IMR-90 (cell line): ENCODE results near the gene AZU1. TPM values are rescaled to one million over a fixed set of nuclear protein-coding genes. Genes with fewer than 3 reads are reported as not detected.

Source experiments
- ATAC-seq: fragments of 200-7000 bp; cut with Tn5 transposase; 2 replicates; pipeline ENCODE4 v1.9.1; 2020; ENCODE audit warnings: low read depth, mild to moderate bottlenecking, moderate library complexity
- BruUV-seq: library from RNA; stranded (reverse); fragments of 400-500 nt; replicated peaks from 2 replicates; lab custom pipeline; 2021; lab: Mats Ljungman, UMichigan
- CTCF ChIA-PET: fragments of 300-600 bp; formaldehyde crosslinking; extraction: SDS; loops from one replicate; lab custom pipeline; 2021; ENCODE audit warnings: antibody characterized with exemption; lab: Yijun Ruan, JAX
- POLR2A ChIA-PET: fragments of 300-600 bp; sonication (Branson Sonifier 250); formaldehyde crosslinking; loops from one replicate; lab custom pipeline; 2022; ENCODE audit warnings: antibody characterized with exemption; ENCODE audit not compliant: unreplicated experiment; lab: Charles Lee
- DNase-seq: peaks from one replicate; pipeline ENCODE4 v3.0.0; 2013
- H2AFZ ChIP-seq: replicated peaks from 2 replicates; pipeline ENCODE3; 2013; ENCODE audit warnings: low read length, mild to moderate bottlenecking; ENCODE audit not compliant: poor library complexity
- H2AK5ac ChIP-seq: 2 replicates; pipeline ENCODE4 v1.6.1; 2013; ENCODE audit warnings: low read depth, low read length, inconsistent platforms
- H2AK9ac ChIP-seq: replicated peaks from 2 replicates; pipeline ENCODE3; 2013; ENCODE audit warnings: mild to moderate bottlenecking, low read depth, low read length, moderate library complexity; ENCODE audit not compliant: poor library complexity
- H2BK120ac ChIP-seq: 2 replicates; pipeline ENCODE4 v1.6.1; 2013; ENCODE audit warnings: low read depth, low read length, inconsistent platforms
- H2BK15ac ChIP-seq: 3 replicates; pipeline ENCODE4 v1.6.1; 2013; ENCODE audit warnings: low read depth, low read length, inconsistent platforms
- H2BK20ac ChIP-seq: 2 replicates; pipeline ENCODE4 v1.6.1; 2013; ENCODE audit warnings: low read depth, mild to moderate bottlenecking, inconsistent platforms, low read length, moderate library complexity
- H2BK5ac ChIP-seq: 2 replicates; pipeline ENCODE4 v1.6.1; 2013; ENCODE audit warnings: mild to moderate bottlenecking, low read depth, low read length, inconsistent platforms; ENCODE audit not compliant: poor library complexity, severe bottlenecking
- H3K14ac ChIP-seq: replicated peaks from 2 replicates; pipeline ENCODE4 v1.6.1; 2013; ENCODE audit warnings: low read depth, low read length, inconsistent platforms
- H3K18ac ChIP-seq: 2 replicates; pipeline ENCODE4 v1.6.1; 2013; ENCODE audit warnings: low read depth, low read length, control low read depth
- H3K23ac ChIP-seq: 2 replicates; pipeline ENCODE4 v1.6.1; 2013; ENCODE audit warnings: low read depth, low read length, inconsistent platforms
- H3K27ac ChIP-seq: 2 replicates; pipeline ENCODE4 v1.5.1; 2013; ENCODE audit warnings: mild to moderate bottlenecking, control low read depth, low read length; ENCODE audit not compliant: insufficient read depth
- H3K27me3 ChIP-seq: 2 replicates; pipeline ENCODE4 v1.6.1; 2013; ENCODE audit warnings: low read length; ENCODE audit not compliant: control insufficient read depth, insufficient read depth
- H3K36me3 ChIP-seq: 2 replicates; pipeline ENCODE4 v1.6.1; 2013; ENCODE audit warnings: low read length, mixed read lengths; ENCODE audit not compliant: control insufficient read depth, insufficient read depth
- H3K4ac ChIP-seq: 2 replicates; pipeline ENCODE4 v1.6.1; 2013; ENCODE audit warnings: low read depth, low read length, inconsistent platforms
- H3K4me1 ChIP-seq: 2 replicates; pipeline ENCODE4 v1.6.1; 2013; ENCODE audit warnings: low read length, mixed read lengths; ENCODE audit not compliant: control insufficient read depth, insufficient read depth
- H3K4me2 ChIP-seq: 2 replicates; pipeline ENCODE4 v1.6.1; 2013; ENCODE audit warnings: low read depth, mild to moderate bottlenecking, control low read depth, low read length, moderate library complexity
- H3K4me3 ChIP-seq: 2 replicates; pipeline ENCODE4 v1.5.1; 2013; ENCODE audit warnings: low read depth, mild to moderate bottlenecking, control low read depth, low read length, moderate library complexity; ENCODE audit not compliant: insufficient read depth
- H3K56ac ChIP-seq: 2 replicates; pipeline ENCODE4 v1.6.1; 2013; ENCODE audit warnings: low read length, inconsistent platforms; ENCODE audit not compliant: insufficient read depth; ENCODE audit errors: extremely low read depth
- H3K79me1 ChIP-seq, 2 experiments: 2 replicates each; pipeline ENCODE4 v1.6.1; 2013; ENCODE audit warnings: low read length in 2 of 2, inconsistent platforms in 1 of 2, low read depth in 1 of 2
- H3K9ac ChIP-seq: 2 replicates; pipeline ENCODE4 v1.6.1; 2013; ENCODE audit warnings: low read depth, low read length, control low read depth
- H3K9me1 ChIP-seq: 2 replicates; pipeline ENCODE4 v1.6.1; 2013; ENCODE audit warnings: low read length, inconsistent platforms; ENCODE audit not compliant: insufficient read depth
- H3K9me3 ChIP-seq: 2 replicates; pipeline ENCODE4 v1.6.1; 2013; ENCODE audit warnings: low read length; ENCODE audit not compliant: control insufficient read depth, insufficient read depth
- H4K20me1 ChIP-seq: 2 replicates; pipeline ENCODE4 v1.6.1; 2013; ENCODE audit warnings: low read length, inconsistent platforms; ENCODE audit not compliant: insufficient read depth
- H4K5ac ChIP-seq: 2 replicates; pipeline ENCODE4 v1.6.1; 2013; ENCODE audit warnings: mild to moderate bottlenecking, low read depth, low read length, control low read depth
- H4K8ac ChIP-seq, 2 experiments: 2 replicates each; pipeline ENCODE4 v1.6.1; 2013; ENCODE audit warnings: low read depth in 2 of 2, low read length in 2 of 2, control low read depth in 1 of 2, inconsistent platforms in 1 of 2
- H4K91ac ChIP-seq: 2 replicates; pipeline ENCODE4 v1.6.1; 2013; ENCODE audit warnings: low read depth, low read length, inconsistent platforms; ENCODE audit not compliant: insufficient read depth
- BHLHE40 ChIP-seq: fragments of 150-350 bp; IDR thresholded peaks from 2 replicates; pipeline ENCODE4 v1.6.1; 2016; ENCODE audit warnings: mild to moderate bottlenecking, low read depth, low read length
- CEBPB ChIP-seq: IDR thresholded peaks from 2 replicates; pipeline ENCODE4 v1.6.1; 2012; ENCODE audit warnings: low read depth, low read length, improper control_type of control experiment
- CHD1 ChIP-seq: IDR thresholded peaks from 2 replicates; pipeline ENCODE4 v1.6.1; 2012; ENCODE audit warnings: low read depth, low read length, improper control_type of control experiment
- FOS ChIP-seq: fragments of 150-350 bp; IDR thresholded peaks from 2 replicates; pipeline ENCODE4 v1.6.1; 2016; ENCODE audit warnings: low read depth, low read length
- MAFK ChIP-seq: IDR thresholded peaks from 2 replicates; pipeline ENCODE4 v1.6.1; 2012; ENCODE audit warnings: low read depth, low read length, improper control_type of control experiment
- MAZ ChIP-seq: IDR thresholded peaks from 2 replicates; pipeline ENCODE4 v1.6.1; 2012; ENCODE audit warnings: low read depth, mild to moderate bottlenecking, low read length, improper control_type of control experiment, moderate library complexity, borderline replicate concordance
- MXI1 ChIP-seq: IDR thresholded peaks from 2 replicates; pipeline ENCODE4 v1.6.1; 2012; ENCODE audit warnings: low read depth, mild to moderate bottlenecking, low read length, moderate library complexity, borderline replicate concordance
- NFE2L2 ChIP-seq: fragments of 150-350 bp; IDR thresholded peaks from 2 replicates; pipeline ENCODE4 v1.6.1; 2016; ENCODE audit warnings: low read depth, mild to moderate bottlenecking, low read length
- POLR2A ChIP-seq: IDR thresholded peaks from 2 replicates; pipeline ENCODE4 v1.6.1; 2012; ENCODE audit warnings: mild to moderate bottlenecking, low read depth, low read length
- RAD21 ChIP-seq: IDR thresholded peaks from 2 replicates; pipeline ENCODE4 v1.6.1; 2012; ENCODE audit warnings: low read length, improper control_type of control experiment
- RCOR1 ChIP-seq: IDR thresholded peaks from 2 replicates; pipeline ENCODE4 v1.6.1; 2012; ENCODE audit warnings: mild to moderate bottlenecking, low read length, improper control_type of control experiment; ENCODE audit not compliant: insufficient replicate concordance
- RFX5 ChIP-seq: IDR thresholded peaks from 2 replicates; pipeline ENCODE4 v1.8.0; 2012; ENCODE audit warnings: low read depth, mild to moderate bottlenecking, low read length, moderate library complexity
- SMC3 ChIP-seq: fragments of 150-350 bp; IDR thresholded peaks from 2 replicates; pipeline ENCODE4 v1.6.1; 2016; ENCODE audit warnings: low read depth, mild to moderate bottlenecking, antibody characterized with exemption, low read length, moderate library complexity
- WGBS, 2 experiments: methylation state at CpG; one replicate each; pipeline versions ENCODE4 v1.1.5 to v1.1.7; 2013; ENCODE audit warnings: missing lambda C conversion rate in 2 of 2; ENCODE audit not compliant: insufficient read length in 1 of 2; ENCODE audit errors: extremely low coverage in 2 of 2; 5-methylcytosine and 5-hydroxymethylcytosine counted together
- dilution Hi-C: fragments of 300-500 bp; cut with HindIII; formaldehyde crosslinking; loops from one replicate; pipeline ENCODE4 v1.14.3; 2018; ENCODE audit warnings: low sequenced_read_pairs; ENCODE audit not compliant: unreplicated experiment
- in situ Hi-C: fragments of 300-500 bp; cut with MboI; formaldehyde crosslinking; loops from 3 replicates; pipeline ENCODE4 v1.14.3; 2019; ENCODE audit warnings: low sequenced_read_pairs, inconsistent platforms, mixed read lengths
- intact Hi-C: fragments of 100-400 bp; cut with micrococcal nuclease; formaldehyde crosslinking; loops from 2 replicates; pipeline ENCODE4 v1.10.0; 2022
- polyA plus RNA-seq, 3 experiments: library from polyadenylated mRNA; depleted of rRNA; stranded (reverse); fragments of >200 nt; gene quantifications; 2 replicates each; pipeline ENCODE4 v1.2.3, GENCODE V29; 2012; ENCODE audit warnings: low replicate concordance in 1 of 3
- total RNA-seq: library from RNA; depleted of rRNA; stranded (reverse); fragments of >200 nt; gene quantifications from 2 replicates; pipeline ENCODE4 v1.2.3, GENCODE V29; 2012
- TF ChIP-seq, protein P1 (sequence below): conservative IDR thresholded peaks from 2 replicates; pipeline ENCODE4 v1.5.1; 2012; ENCODE audit warnings: mild to moderate bottlenecking, low read depth, low read length, improper control_type of control experiment
- TF ChIP-seq, protein P2 (sequence below): fragments of 150-350 bp; IDR thresholded peaks from 2 replicates; pipeline ENCODE4 v1.6.1; 2016; ENCODE audit warnings: low read depth, mild to moderate bottlenecking, low read length, moderate library complexity, borderline replicate concordance
- TF ChIP-seq, protein P3 (sequence below): fragments of 150-350 bp; IDR thresholded peaks from 2 replicates; pipeline ENCODE4 v1.6.1; 2017; ENCODE audit warnings: mild to moderate bottlenecking, antibody characterized with exemption, low read length, low read depth

AZU1 gene
- total and polyA plus RNA-seq, 2 of the 4 experiments (the other 2 are of a cell fraction): 0.12 TPM; not detected in 1

DNA sequence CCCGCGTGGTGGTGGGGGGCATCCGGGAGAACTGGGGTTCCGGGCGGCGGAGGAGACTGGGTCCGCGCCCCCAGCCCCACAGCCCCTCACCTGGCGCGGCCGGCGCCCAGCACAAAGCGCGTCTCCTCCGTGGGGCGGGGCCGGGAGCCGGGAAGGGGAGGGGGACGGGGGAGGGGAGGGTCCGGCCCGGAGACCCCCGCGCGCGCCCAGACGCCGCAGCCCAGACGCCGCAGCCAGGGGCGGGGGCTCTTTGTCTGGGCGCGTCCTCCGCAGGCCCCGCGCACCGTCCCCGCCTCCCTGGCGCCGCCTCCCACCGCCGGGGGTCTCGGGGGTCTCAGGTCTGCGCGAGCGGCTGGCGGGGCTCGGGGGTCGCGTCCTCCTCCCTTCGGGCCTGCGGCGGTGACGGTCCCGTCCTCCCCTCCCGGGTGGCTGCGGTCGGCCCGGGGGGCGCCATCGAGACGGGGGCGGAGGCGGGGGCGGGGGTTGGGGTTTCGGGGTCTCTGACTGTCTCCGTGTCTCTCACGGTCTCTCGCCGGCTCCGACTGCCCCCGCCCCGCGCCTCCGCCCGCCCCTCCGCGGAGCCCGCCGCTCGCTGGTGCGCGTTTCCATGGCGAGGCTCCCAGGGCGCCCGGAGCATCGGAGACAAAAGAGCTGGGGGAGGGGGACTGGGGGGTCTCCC lies 5.7 kb upstream of the AZU1 start, which contains the start of gene PLPPR3:
Gene PLPPR3 (minus strand): TSS at position 131 of the 679 bp plus-strand sequence. CDS start 396 bp downstream, outside the sequence.
- Histone ChIP-seq H3K9me3 (no peaks in the 10 kb centered on the region), H3K4me3 (peak within 1 kb of the TSS; percentile 54), H3K4ac (no peak within 1 kb of the TSS), H3K36me3 (no peaks in the 10 kb centered on the region), H3K27me3 (peaks cover 2% of the 10 kb centered on the region; the same call in 1 of the 2 replicates), H3K14ac (no peak within 1 kb of the TSS), H2AK9ac (no peak within 1 kb of the TSS), H3K23ac (no peak within 1 kb of the TSS), H3K56ac (no peak within 1 kb of the TSS), H3K4me2 (peak within 1 kb of the TSS; percentile 65), H4K20me1 (no peaks in the 10 kb centered on the region), H2BK5ac (no peak within 1 kb of the TSS), H3K79me1 (no peaks in the 10 kb centered on the region), H2BK120ac (no peak within 1 kb of the TSS), H2BK20ac (no peak within 1 kb of the TSS), H2AK5ac (no peak within 1 kb of the TSS), H3K27ac (no peak within 1 kb of the TSS; the same call in 1 of the 2 replicates), H2AFZ (peak within 1 kb of the TSS; percentile 79), H4K8ac (no peak within 1 kb of the TSS), H4K5ac (no peak within 1 kb of the TSS), H3K4me1 (peaks cover 3% of the 10 kb centered on the region; the same call in 1 of the 2 replicates), H2BK15ac (no peak within 1 kb of the TSS), H3K9me1 (no peaks in the 10 kb centered on the region), H3K18ac (no peak within 1 kb of the TSS; the same call in 1 of the 2 replicates), H4K91ac (no peak within 1 kb of the TSS), H3K9ac (no peak within 1 kb of the TSS)
- dilution Hi-C loops: no loop called here
- no peak for DNase-seq
- ChIA-PET CTCF (no interaction called here), POLR2A (no interaction called here)
- WGBS, 2 experiments: 0% methylated on average over 16 of the region's 86 CpGs; no CpG with 5 or more reads in 1 of the 2 experiments
- TF ChIP-seq MXI1: no peak
- no peak for TF ChIP-seq CEBPB
- TF ChIP-seq, protein P1, sequence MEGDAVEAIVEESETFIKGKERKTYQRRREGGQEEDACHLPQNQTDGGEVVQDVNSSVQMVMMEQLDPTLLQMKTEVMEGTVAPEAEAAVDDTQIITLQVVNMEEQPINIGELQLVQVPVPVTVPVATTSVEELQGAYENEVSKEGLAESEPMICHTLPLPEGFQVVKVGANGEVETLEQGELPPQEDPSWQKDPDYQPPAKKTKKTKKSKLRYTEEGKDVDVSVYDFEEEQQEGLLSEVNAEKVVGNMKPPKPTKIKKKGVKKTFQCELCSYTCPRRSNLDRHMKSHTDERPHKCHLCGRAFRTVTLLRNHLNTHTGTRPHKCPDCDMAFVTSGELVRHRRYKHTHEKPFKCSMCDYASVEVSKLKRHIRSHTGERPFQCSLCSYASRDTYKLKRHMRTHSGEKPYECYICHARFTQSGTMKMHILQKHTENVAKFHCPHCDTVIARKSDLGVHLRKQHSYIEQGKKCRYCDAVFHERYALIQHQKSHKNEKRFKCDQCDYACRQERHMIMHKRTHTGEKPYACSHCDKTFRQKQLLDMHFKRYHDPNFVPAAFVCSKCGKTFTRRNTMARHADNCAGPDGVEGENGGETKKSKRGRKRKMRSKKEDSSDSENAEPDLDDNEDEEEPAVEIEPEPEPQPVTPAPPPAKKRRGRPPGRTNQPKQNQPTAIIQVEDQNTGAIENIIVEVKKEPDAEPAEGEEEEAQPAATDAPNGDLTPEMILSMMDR: no peak
- no peak for TF ChIP-seq POLR2A
- no peak for TF ChIP-seq FOS
- no peak for TF ChIP-seq RAD21
- no peak for TF ChIP-seq BHLHE40
- TF ChIP-seq, protein P2, sequence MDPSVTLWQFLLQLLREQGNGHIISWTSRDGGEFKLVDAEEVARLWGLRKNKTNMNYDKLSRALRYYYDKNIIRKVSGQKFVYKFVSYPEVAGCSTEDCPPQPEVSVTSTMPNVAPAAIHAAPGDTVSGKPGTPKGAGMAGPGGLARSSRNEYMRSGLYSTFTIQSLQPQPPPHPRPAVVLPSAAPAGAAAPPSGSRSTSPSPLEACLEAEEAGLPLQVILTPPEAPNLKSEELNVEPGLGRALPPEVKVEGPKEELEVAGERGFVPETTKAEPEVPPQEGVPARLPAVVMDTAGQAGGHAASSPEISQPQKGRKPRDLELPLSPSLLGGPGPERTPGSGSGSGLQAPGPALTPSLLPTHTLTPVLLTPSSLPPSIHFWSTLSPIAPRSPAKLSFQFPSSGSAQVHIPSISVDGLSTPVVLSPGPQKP: no peak
- TF ChIP-seq NFE2L2: no peak
- no peak for TF ChIP-seq RCOR1
- TF ChIP-seq, protein P3, sequence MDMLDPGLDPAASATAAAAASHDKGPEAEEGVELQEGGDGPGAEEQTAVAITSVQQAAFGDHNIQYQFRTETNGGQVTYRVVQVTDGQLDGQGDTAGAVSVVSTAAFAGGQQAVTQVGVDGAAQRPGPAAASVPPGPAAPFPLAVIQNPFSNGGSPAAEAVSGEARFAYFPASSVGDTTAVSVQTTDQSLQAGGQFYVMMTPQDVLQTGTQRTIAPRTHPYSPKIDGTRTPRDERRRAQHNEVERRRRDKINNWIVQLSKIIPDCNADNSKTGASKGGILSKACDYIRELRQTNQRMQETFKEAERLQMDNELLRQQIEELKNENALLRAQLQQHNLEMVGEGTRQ: no peak
- TF ChIP-seq CHD1: no peak
- no peak for TF ChIP-seq MAFK
- TF ChIP-seq SMC3: no peak
- no peak; the same call in 1 of the 2 replicates for TF ChIP-seq MAZ
- no peak for TF ChIP-seq RFX5
- in situ Hi-C loops: no loop called here
- peak; percentile 30 for ATAC-seq
- BruUV-seq: no TSS peak
- intact Hi-C loops: no loop called here
